ENCODE results near the gene ZSCAN18.

DNA sequence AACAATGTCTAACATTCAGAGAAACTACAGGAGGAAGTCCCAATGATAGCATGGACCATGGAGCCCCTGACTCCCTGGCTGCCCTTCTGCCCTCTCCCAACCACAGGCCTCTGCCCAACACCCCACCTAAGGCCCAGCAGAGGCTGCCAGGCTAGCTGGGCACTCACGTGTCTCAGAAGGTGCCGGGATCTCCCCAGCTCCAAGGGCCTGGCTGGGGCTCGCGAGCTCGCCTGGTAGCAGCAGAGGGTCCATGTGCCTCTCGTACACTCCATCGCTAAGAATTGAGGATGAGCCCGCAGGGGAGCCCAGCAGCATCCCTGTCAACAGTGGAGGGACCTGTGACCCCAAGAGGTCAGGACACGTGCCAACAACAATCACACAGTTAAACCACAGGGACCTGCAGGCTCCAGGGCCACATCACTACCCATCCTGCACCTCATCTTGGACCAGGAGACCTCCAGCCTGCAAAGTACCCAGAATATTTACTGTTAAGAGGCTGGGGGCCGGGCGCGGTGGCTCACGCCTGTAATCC, 9.4 kb downstream of the ZSCAN18 start:
- TF ChIP-seq, protein P1, sequence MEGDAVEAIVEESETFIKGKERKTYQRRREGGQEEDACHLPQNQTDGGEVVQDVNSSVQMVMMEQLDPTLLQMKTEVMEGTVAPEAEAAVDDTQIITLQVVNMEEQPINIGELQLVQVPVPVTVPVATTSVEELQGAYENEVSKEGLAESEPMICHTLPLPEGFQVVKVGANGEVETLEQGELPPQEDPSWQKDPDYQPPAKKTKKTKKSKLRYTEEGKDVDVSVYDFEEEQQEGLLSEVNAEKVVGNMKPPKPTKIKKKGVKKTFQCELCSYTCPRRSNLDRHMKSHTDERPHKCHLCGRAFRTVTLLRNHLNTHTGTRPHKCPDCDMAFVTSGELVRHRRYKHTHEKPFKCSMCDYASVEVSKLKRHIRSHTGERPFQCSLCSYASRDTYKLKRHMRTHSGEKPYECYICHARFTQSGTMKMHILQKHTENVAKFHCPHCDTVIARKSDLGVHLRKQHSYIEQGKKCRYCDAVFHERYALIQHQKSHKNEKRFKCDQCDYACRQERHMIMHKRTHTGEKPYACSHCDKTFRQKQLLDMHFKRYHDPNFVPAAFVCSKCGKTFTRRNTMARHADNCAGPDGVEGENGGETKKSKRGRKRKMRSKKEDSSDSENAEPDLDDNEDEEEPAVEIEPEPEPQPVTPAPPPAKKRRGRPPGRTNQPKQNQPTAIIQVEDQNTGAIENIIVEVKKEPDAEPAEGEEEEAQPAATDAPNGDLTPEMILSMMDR (IDR thresholded peaks at IDR 0.05), result no peak
- no peak for TF ChIP-seq POLR2A (IDR thresholded peaks at IDR 0.05)
- no peak for TF ChIP-seq POLR2AphosphoS5 (IDR thresholded peaks at IDR 0.05)
